ENCODE measurements around the gene PGBD5.
A peak's percentile ranks its signal among the peaks of the same experiment; 100 is the strongest.

The PGBD5 gene

DNA sequence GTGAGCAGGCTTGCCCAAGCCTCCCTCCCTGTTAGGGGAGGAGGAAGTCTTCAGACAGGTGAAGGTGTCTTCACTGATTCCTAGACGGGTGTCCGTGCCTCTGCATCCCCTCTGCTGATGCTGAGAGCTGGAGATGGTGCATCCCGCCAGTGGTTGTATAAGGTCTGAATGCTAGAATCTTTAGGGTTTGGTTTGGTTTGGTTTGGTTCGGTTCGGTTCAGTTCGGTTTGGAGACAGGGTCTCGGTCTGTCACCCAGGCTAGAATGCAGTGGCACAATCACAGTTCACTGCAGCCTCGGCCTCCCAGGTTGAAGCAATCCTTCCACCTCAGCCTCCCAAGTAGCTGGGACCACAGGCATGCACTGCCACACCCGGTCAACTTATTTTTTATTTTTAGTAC lies 153.6 kb downstream of the PGBD5 start:
- peaks cover 23% of the 10 kb centered on the region for H3K36me3 ChIP-seq
- no peak overlapping the region for H3K4me3 ChIP-seq (ENCODE audit: low read depth, low read length)
- no peaks in the 10 kb centered on the region for H3K9me3 ChIP-seq (ENCODE audit: severe bottlenecking)
- no peaks in the 10 kb centered on the region for H3K27me3 ChIP-seq (ENCODE audit: insufficient read depth, low read depth, severe bottlenecking)
- DNase-seq, result no peak
- H3K27ac ChIP-seq, result no peak overlapping the region
- TF ChIP-seq, protein P1, sequence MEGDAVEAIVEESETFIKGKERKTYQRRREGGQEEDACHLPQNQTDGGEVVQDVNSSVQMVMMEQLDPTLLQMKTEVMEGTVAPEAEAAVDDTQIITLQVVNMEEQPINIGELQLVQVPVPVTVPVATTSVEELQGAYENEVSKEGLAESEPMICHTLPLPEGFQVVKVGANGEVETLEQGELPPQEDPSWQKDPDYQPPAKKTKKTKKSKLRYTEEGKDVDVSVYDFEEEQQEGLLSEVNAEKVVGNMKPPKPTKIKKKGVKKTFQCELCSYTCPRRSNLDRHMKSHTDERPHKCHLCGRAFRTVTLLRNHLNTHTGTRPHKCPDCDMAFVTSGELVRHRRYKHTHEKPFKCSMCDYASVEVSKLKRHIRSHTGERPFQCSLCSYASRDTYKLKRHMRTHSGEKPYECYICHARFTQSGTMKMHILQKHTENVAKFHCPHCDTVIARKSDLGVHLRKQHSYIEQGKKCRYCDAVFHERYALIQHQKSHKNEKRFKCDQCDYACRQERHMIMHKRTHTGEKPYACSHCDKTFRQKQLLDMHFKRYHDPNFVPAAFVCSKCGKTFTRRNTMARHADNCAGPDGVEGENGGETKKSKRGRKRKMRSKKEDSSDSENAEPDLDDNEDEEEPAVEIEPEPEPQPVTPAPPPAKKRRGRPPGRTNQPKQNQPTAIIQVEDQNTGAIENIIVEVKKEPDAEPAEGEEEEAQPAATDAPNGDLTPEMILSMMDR (IDR thresholded peaks at IDR 0.05; ENCODE audit: low read depth, low read length), result no peak

DNA sequence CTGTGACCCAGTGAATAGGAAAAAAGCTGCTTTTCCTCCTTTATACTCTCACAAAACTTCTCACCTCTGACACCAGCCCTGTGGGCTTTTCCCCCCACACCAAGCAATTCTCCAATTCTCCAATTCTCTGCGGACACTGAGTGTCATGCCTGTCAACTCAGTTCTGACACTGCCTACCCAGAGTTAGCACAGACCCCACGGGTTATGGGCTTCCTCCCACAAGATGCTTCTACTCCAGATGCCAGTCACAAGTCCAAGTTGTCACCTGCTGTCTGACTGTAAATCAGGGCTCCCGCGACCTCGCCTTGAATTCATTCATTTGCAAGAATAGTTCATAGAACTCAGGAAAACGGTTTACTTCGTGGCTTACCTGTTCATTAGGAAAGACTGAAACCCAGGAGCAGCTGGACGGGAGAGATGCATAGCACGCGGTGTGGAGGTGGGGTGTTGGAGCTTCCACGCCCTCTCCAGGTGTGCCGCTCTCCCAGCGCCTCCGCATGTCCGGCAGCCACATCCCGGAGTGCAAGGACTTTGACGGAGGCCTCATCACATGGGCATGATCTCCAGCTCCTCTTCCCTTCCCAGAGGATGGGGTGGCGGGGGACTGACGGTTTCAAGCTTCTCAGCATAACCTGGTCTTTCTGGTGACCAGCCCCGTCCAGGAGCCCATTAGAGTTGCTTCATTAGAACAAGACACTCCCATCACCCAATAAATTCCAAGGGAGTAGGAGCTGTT lies 154.7 kb downstream of the PGBD5 start:
- Histone ChIP-seq H3K27me3 (ENCODE audit: insufficient read depth, low read depth, severe bottlenecking) (no peaks in the 10 kb centered on the region), H3K9me3 (ENCODE audit: severe bottlenecking) (no peaks in the 10 kb centered on the region), H3K4me3 (ENCODE audit: low read depth, low read length) (no peak overlapping the region), H3K27ac (no peak overlapping the region), H3K36me3 (peaks cover 19% of the 10 kb centered on the region)
- TF ChIP-seq, protein P1 (IDR thresholded peaks at IDR 0.05; ENCODE audit: low read depth, low read length), result no peak
- no peak for DNase-seq

DNA sequence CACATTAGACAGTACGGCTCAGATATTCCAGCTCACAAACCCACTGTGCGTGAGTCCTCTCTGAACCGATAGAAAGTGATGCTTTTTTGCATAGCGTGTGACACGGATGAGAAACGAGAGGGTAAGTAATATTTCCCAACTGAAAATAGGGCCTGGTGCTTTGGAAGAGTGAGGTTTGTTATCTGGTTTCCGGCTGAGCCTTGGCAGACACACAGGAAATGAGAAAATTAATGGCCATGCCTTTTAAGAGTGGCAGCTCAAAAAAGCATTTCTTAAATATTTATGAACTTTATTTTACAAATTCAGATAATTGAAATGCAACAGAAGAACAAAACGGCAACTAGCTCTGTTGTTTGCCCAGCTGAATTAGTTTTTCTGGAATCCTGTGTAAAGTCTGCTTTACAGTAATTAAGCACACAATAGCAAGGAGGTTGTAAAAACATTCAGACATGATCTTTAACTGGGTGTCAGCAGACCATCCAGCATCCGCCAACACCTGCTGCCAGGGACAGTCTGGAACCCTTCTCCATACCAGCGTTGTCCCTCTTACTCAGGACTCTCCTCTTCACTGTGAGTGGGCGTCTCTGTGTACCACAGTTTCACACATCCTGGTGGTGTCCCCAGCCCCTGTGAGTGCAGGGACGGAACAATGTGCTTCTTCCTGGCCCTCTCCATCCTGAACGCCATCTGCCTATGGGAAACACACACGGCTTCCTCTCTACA lies 155.4 kb downstream of the PGBD5 start:
- no peaks in the 10 kb centered on the region for H3K9me3 ChIP-seq (ENCODE audit: severe bottlenecking)
- no peak overlapping the region for H3K4me3 ChIP-seq (ENCODE audit: low read depth, low read length)
- no peaks in the 10 kb centered on the region for H3K27me3 ChIP-seq (ENCODE audit: insufficient read depth, low read depth, severe bottlenecking)
- TF ChIP-seq, protein P1 (IDR thresholded peaks at IDR 0.05; ENCODE audit: low read depth, low read length), result no peak
- no peak for DNase-seq
- peaks cover 17% of the 10 kb centered on the region for H3K36me3 ChIP-seq
- H3K27ac ChIP-seq, result no peak overlapping the region

DNA sequence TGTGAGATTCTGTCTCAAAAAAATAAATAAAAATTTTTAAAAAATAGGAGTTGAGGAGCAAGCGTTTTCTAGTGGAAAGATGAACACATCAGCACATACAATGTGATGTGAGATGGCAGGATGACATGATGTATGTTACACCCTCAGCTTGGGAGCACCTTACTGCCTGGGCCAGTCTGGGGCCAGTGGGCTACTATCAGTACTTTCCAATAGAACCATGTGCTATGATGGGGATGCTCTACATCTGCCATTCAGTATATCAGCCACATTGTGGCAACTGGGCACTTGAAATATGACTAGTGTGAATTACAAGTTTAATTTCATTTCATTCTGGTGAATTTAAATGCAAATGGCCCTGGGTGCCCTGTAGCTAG lies 156.0 kb downstream of the PGBD5 start:
- Histone ChIP-seq H3K4me3 (ENCODE audit: low read depth, low read length) (no peak overlapping the region), H3K36me3 (peaks cover 18% of the 10 kb centered on the region), H3K9me3 (ENCODE audit: severe bottlenecking) (no peaks in the 10 kb centered on the region), H3K27ac (no peak overlapping the region), H3K27me3 (ENCODE audit: insufficient read depth, low read depth, severe bottlenecking) (no peaks in the 10 kb centered on the region)
- DNase-seq, result no peak
- TF ChIP-seq, protein P1 (IDR thresholded peaks at IDR 0.05; ENCODE audit: low read depth, low read length), result no peak

DNA sequence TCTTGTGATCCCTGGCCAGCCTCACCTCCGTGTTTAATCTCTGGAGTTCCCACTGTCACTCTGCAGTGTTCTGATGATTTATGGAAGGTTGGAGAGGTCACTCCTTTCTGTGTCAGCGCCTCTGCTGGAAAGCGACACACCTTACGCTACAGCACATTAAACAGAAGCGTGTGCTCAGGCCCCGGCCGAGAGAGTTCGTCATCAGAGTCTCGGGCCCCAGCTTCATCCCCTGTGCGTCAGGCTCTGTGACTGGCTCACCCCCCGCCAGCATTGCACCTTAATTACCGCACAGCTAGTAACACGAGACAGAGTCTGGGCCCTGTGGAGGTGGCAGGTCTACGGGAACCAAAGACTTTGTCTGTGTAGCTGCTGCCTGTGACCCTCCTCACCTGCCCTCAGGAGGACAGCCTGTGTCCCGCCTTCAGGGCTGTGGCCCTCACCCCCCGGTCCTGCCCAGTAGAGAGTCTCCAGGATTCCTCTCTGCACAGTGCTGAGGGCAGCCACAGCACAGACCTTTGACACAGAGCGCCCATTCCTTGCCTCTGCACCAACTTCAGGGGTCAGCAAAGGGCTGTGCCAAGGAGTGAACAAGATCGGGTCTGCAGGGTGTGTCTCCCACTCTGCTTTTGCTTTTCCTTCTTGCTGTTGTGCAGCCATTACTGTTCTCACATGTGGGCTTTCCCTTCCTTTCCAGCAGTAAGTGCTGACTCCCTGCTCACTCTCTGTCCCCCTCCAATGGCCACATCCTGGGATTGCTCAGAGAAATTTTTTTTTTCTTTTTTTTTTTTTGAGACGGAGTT lies 157.6 kb downstream of the PGBD5 start:
- Histone ChIP-seq H3K27me3 (ENCODE audit: insufficient read depth, low read depth, severe bottlenecking) (no peaks in the 10 kb centered on the region), H3K36me3 (peaks cover 16% of the 10 kb centered on the region), H3K9me3 (ENCODE audit: severe bottlenecking) (no peaks in the 10 kb centered on the region), H3K4me3 (ENCODE audit: low read depth, low read length) (no peak overlapping the region), H3K27ac (peak overlapping the region; percentile 35)
- peak; percentile 69 for DNase-seq
- TF ChIP-seq, protein P1 (IDR thresholded peaks at IDR 0.05; ENCODE audit: low read depth, low read length), result peak; percentile 76
